GM21515 (cell line): ENCODE measurements around the gene PSMD14.

Experiments used
- ATAC-seq: cut with Tn5 transposase; IDR thresholded peaks from one replicate; pipeline ENCODE4 v1.9.1; 2021; ENCODE audit not compliant: unreplicated experiment

Gene PSMD14

GRCh38 chr2:161374446-161374845, 66.2 kb downstream of the PSMD14 start:
- no peak for ATAC-seq

GRCh38 chr2:161379740-161380139, 71.5 kb downstream of the PSMD14 start:
- no peak for ATAC-seq

GRCh38 chr2:161381546-161381945, 73.3 kb downstream of the PSMD14 start:
- ATAC-seq, result no peak

- ATAC-seq, result no peak
These were observed 74.5 kb downstream of the PSMD14 start for GRCh38 chr2:161382747-161383146.

GRCh38 chr2:161384864-161385263, 76.6 kb downstream of the PSMD14 start:
- ATAC-seq, result peak; percentile 80

GRCh38 chr2:161386228-161386824, 78.1 kb downstream of the PSMD14 start:
- ATAC-seq, result peak; percentile 64

- ATAC-seq, result no peak
These were observed 80.0 kb downstream of the PSMD14 start for GRCh38 chr2:161388146-161388779.

- no peak for ATAC-seq
These were observed 83.7 kb downstream of the PSMD14 start for GRCh38 chr2:161391737-161392506.

GRCh38 chr2:161400076-161400475, 91.9 kb downstream of the PSMD14 start:
- no peak for ATAC-seq

- ATAC-seq, result no peak
These were observed 94.1 kb downstream of the PSMD14 start for GRCh38 chr2:161402297-161402696.

GRCh38 chr2:161406316-161406715, 98.1 kb downstream of the PSMD14 start:
- no peak for ATAC-seq

GRCh38 chr2:161407597-161407996, 99.4 kb downstream of the PSMD14 start:
- ATAC-seq, result no peak

- no peak for ATAC-seq
These were observed 101.2 kb downstream of the PSMD14 start for GRCh38 chr2:161409308-161409907.

- ATAC-seq, result no peak
These were observed 104.1 kb downstream of the PSMD14 start for GRCh38 chr2:161412346-161412745.

- peak; percentile 43 for ATAC-seq
These were observed 106.1 kb downstream of the PSMD14 start for GRCh38 chr2:161414042-161415033.

- ATAC-seq, result no peak
These were observed 107.1 kb downstream of the PSMD14 start for GRCh38 chr2:161415034-161415986.

- ATAC-seq, result no peak
These were observed 107.9 kb downstream of the PSMD14 start, which contains the start of gene TBR1 for GRCh38 chr2:161415987-161416707. TSS of gene TBR1 (plus strand) at chr2:161416297. CDS start at chr2:161416411, 114 bp downstream.

GRCh38 chr2:161416708-161417437, 108.6 kb downstream of the PSMD14 start:
- no peak for ATAC-seq
